ENCODE measurements around the gene OSBPL8. TPM values are rescaled to one million over a fixed set of nuclear protein-coding genes. Genes with fewer than 3 reads are reported as not detected.
"Not testable (repeated sequence)": the region's sequence is repeated elsewhere in the genome, so short reads cannot be mapped to it uniquely, and the experiment has no call there.

Gene OSBPL8
- polyA plus RNA-seq, 1 donor, result 24.9 TPM

GRCh38 chr12:76505050-76505449 lies 54.5 kb downstream of the OSBPL8 start:
- no peaks in the 10 kb centered on the region for H3K4me1 ChIP-seq (ENCODE audit: control insufficient read depth, insufficient read depth, low read length)
- no CpG with 5 or more reads among the region's 2 CpGs for WGBS (ENCODE audit: insufficient coverage, low lambda C conversion rate)
- DNase-seq, result no peak

DNA sequence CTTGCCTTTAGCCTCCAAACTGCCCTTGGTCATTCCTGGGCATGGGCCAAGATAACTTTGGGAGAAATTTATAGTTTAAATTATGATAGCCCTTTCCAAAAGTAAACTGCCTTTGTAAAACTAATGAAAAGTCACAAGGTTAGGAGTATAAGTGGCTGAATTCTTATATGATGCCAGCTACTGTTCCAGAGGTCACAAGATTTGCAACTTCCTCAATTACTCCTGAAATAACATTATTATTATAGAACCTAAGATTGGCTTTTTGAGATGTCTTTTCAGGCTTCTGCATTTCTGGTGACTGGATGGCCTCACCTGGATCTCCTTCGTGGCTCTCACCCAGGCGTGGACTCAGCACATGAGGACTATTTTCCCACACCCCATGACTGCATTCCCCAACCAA lies 55.0 kb downstream of the OSBPL8 start:
- Histone ChIP-seq H3K9me3 (ENCODE audit: control insufficient read depth, low read depth, low read length) (no peaks in the 10 kb centered on the region), H3K36me3 (ENCODE audit: control insufficient read depth, insufficient read depth, low read length) (no peaks in the 10 kb centered on the region), H3K27ac (ENCODE audit: low read length) (no peak overlapping the region), H3K4me3 (ENCODE audit: low read length) (no peak overlapping the region), H3K4me1 (ENCODE audit: control insufficient read depth, insufficient read depth, low read length) (no peaks in the 10 kb centered on the region), H3K27me3 (ENCODE audit: control insufficient read depth, insufficient read depth, low read length) (no peaks in the 10 kb centered on the region)
- WGBS (ENCODE audit: insufficient coverage, low lambda C conversion rate), result no CpG with 5 or more reads among the region's 2 CpGs
- no peak for DNase-seq

More at GRCh38 chr12:76505050-76505449, 54.5 kb downstream of the OSBPL8 start:
- H3K9me3 ChIP-seq (ENCODE audit: control insufficient read depth, low read depth, low read length), result no peaks in the 10 kb centered on the region
- no peaks in the 10 kb centered on the region for H3K27me3 ChIP-seq (ENCODE audit: control insufficient read depth, insufficient read depth, low read length)
- no peak overlapping the region for H3K27ac ChIP-seq (ENCODE audit: low read length)
- H3K36me3 ChIP-seq (ENCODE audit: control insufficient read depth, insufficient read depth, low read length), result no peaks in the 10 kb centered on the region
- H3K4me3 ChIP-seq (ENCODE audit: low read length), result no peak overlapping the region

DNA sequence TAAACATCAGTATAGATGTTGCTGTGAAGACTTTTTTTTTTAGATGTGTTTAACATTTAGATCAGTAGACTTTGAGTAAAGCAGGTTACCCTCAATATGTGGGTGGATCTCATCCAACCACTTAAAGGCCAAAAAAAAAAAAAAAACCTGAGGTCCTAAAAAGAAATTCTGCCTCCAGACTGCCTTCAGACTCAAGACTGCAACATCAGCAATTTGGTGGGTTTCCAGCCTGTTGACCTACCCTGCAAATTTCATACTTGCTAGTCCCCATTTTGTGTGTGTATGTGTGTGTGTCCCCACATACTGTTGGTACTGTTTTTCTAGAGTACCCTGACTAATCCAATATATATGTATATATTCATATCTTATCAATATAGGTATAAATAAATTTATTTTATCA lies 55.6 kb downstream of the OSBPL8 start:
- Histone ChIP-seq H3K4me3 (ENCODE audit: low read length) (no peak overlapping the region), H3K27ac (ENCODE audit: low read length) (no peak overlapping the region)

DNA sequence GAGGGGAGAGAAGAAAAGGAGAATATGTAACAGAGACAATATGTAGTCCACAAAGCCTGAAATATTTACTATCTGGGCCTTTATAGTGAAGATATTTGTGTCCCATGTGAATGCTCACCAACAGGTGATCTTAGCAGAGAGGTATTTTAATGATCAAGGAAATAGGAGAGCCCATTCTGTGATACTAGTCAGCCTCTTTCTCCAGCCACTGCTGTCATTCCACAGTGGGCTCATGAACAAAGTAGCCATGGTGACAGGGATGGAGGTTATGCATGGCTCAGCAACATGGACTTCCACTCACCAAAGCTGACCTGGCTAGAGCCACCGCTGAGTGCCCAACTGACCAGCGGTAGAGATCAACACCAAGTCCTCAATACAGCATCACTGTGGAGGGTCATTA lies 58.2 kb downstream of the OSBPL8 start:
- Histone ChIP-seq H3K9me3 (ENCODE audit: control insufficient read depth, low read depth, low read length) (no peaks in the 10 kb centered on the region), H3K36me3 (ENCODE audit: control insufficient read depth, insufficient read depth, low read length) (no peaks in the 10 kb centered on the region), H3K27me3 (ENCODE audit: control insufficient read depth, insufficient read depth, low read length) (no peaks in the 10 kb centered on the region), H3K4me3 (ENCODE audit: low read length) (no peak overlapping the region), H3K27ac (ENCODE audit: low read length) (no peak overlapping the region), H3K4me1 (ENCODE audit: control insufficient read depth, insufficient read depth, low read length) (no peaks in the 10 kb centered on the region)
- no CpG with 5 or more reads among the region's 2 CpGs for WGBS (ENCODE audit: insufficient coverage, low lambda C conversion rate)
- no peak for DNase-seq

More for the DNA sequence above, 55.6 kb downstream of the OSBPL8 start:
- H3K27me3 ChIP-seq (ENCODE audit: control insufficient read depth, insufficient read depth, low read length), result no peaks in the 10 kb centered on the region
- no peaks in the 10 kb centered on the region for H3K9me3 ChIP-seq (ENCODE audit: control insufficient read depth, low read depth, low read length)
- no peaks in the 10 kb centered on the region for H3K4me1 ChIP-seq (ENCODE audit: control insufficient read depth, insufficient read depth, low read length)
- H3K36me3 ChIP-seq (ENCODE audit: control insufficient read depth, insufficient read depth, low read length), result no peaks in the 10 kb centered on the region
- DNase-seq, result no peak

DNA sequence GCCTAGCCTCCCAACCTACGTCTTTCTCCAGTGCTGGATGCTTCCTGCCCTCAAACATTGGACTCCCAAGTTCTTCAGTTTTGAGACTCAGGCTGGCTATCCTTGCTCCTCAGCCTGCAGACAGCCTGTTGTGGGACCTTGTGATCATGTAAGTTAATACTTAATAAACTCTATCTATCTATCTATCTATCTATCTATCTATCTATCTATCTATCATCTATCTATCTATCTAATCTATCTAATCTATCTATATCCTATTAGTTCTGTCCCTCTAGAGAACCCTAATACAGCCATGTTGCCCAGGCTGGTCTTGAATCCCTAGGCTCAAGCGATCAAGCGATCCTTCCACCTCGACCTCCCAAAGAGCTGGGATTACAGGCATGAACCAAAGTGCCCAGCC lies 60.4 kb downstream of the OSBPL8 start:
- not testable (repeated sequence) for H3K27me3 ChIP-seq (ENCODE audit: control insufficient read depth, insufficient read depth, low read length); H3K36me3 ChIP-seq (ENCODE audit: control insufficient read depth, insufficient read depth, low read length); H3K27ac ChIP-seq (ENCODE audit: low read length); H3K9me3 ChIP-seq (ENCODE audit: control insufficient read depth, low read depth, low read length); H3K4me1 ChIP-seq (ENCODE audit: control insufficient read depth, insufficient read depth, low read length); H3K4me3 ChIP-seq (ENCODE audit: low read length); DNase-seq
- no CpG with 5 or more reads among the region's 4 CpGs for WGBS (ENCODE audit: insufficient coverage, low lambda C conversion rate)

DNA sequence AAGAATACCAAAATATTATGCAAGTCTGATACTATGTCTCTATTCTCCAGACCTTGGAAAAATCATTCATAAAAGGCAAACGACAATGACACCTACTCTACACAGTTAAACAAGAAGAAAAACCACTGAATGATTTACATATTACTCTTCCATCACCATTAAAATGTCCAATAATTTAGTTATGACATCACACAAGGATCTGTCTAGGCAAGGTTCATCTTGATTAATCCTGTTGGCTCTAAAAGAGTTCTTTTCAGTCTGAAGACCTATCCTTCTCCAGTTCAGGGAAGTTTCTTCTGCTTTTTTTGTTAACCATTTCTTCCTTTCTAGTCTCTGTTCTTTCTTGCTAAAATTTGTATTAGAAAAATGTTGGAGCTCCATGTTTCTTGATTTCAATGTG lies 64.0 kb downstream of the OSBPL8 start:
- H3K27me3 ChIP-seq (ENCODE audit: control insufficient read depth, insufficient read depth, low read length), result no peaks in the 10 kb centered on the region
- H3K9me3 ChIP-seq (ENCODE audit: control insufficient read depth, low read depth, low read length), result peaks cover 17% of the 10 kb centered on the region
- H3K4me3 ChIP-seq (ENCODE audit: low read length), result no peak overlapping the region
- no peak for DNase-seq
- peaks cover 3% of the 10 kb centered on the region for H3K36me3 ChIP-seq (ENCODE audit: control insufficient read depth, insufficient read depth, low read length)
- H3K27ac ChIP-seq (ENCODE audit: low read length), result no peak overlapping the region
- no peaks in the 10 kb centered on the region for H3K4me1 ChIP-seq (ENCODE audit: control insufficient read depth, insufficient read depth, low read length)
- 100% methylated on average over 1 of the region's 1 CpG for WGBS (ENCODE audit: insufficient coverage, low lambda C conversion rate)

DNA sequence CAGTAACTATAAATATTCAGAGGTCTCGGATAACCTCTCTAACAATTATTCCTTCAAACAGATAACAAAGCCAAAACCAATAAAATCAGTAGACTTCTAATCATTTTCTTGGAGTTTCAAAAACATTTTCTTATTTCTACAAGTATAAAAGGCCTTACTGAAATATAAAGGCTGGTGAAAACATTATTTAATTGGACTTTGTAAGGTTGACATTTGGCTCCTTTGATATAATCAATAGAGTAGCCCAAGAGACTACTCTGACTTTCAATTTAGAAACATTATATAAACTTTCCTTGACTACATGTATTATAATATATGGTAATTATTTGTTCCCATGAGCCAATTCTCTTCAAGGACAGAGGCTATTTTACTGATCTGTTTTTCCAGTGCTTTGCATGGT lies 68.3 kb downstream of the OSBPL8 start:
- no CpG with 5 or more reads among the region's 1 CpG for WGBS (ENCODE audit: insufficient coverage, low lambda C conversion rate)
- no peaks in the 10 kb centered on the region for H3K4me1 ChIP-seq (ENCODE audit: control insufficient read depth, insufficient read depth, low read length)
- peaks cover 17% of the 10 kb centered on the region for H3K9me3 ChIP-seq (ENCODE audit: control insufficient read depth, low read depth, low read length)
- H3K27me3 ChIP-seq (ENCODE audit: control insufficient read depth, insufficient read depth, low read length), result no peaks in the 10 kb centered on the region
- no peak for DNase-seq
- no peak overlapping the region for H3K27ac ChIP-seq (ENCODE audit: low read length)
- H3K36me3 ChIP-seq (ENCODE audit: control insufficient read depth, insufficient read depth, low read length), result peaks cover 3% of the 10 kb centered on the region
- no peak overlapping the region for H3K4me3 ChIP-seq (ENCODE audit: low read length)

DNA sequence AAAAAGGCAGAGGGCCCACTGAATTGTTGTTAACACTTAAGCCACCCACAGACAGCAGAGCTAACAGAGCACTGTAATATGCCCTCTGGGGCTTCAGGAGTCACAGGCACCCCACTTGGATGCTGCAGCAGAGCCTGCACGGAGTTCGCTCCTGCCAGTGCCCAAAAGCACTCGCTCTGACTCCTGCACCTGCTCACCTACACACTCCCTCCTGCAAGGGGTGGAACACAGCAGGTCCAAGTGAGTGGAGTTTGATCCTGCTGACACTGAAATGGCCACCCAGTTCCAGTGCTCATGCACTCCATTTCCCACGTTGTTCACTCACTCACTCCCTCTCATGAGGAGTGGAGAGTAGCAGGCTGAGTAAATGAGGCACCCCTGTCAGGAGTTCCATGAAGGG lies 68.8 kb downstream of the OSBPL8 start:
- no peak for DNase-seq
- Histone ChIP-seq H3K27ac (ENCODE audit: low read length) (no peak overlapping the region), H3K4me3 (ENCODE audit: low read length) (no peak overlapping the region), H3K4me1 (ENCODE audit: control insufficient read depth, insufficient read depth, low read length) (no peaks in the 10 kb centered on the region), H3K9me3 (ENCODE audit: control insufficient read depth, low read depth, low read length) (peaks cover 17% of the 10 kb centered on the region), H3K36me3 (ENCODE audit: control insufficient read depth, insufficient read depth, low read length) (peaks cover 3% of the 10 kb centered on the region), H3K27me3 (ENCODE audit: control insufficient read depth, insufficient read depth, low read length) (no peaks in the 10 kb centered on the region)
- WGBS (ENCODE audit: insufficient coverage, low lambda C conversion rate), result no CpG with 5 or more reads among the region's 4 CpGs

DNA sequence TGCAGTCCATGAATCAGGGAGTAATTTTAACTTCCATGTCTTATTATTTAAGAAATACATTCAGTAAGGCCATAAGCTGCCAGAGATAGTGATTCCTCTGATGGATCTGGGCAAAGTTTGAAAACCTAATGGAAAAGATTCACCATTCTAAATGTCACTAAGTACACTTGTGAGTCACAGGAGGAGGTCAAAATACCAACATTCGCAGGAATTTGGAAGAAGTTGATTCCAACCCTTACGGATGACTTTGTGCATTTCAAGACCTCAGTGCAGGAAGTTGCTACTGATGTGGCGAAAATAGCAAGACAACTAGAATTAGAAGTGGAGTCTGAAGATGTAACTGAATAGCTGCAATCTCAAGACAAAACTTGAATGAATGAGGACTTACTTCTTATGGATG lies 69.8 kb downstream of the OSBPL8 start:
- DNase-seq, result no peak
- H3K4me1 ChIP-seq (ENCODE audit: control insufficient read depth, insufficient read depth, low read length), result no peaks in the 10 kb centered on the region
- WGBS (ENCODE audit: insufficient coverage, low lambda C conversion rate), result 100% methylated on average over 1 of the region's 3 CpGs
- no peak overlapping the region for H3K27ac ChIP-seq (ENCODE audit: low read length)
- H3K9me3 ChIP-seq (ENCODE audit: control insufficient read depth, low read depth, low read length), result peaks cover 17% of the 10 kb centered on the region
- no peaks in the 10 kb centered on the region for H3K27me3 ChIP-seq (ENCODE audit: control insufficient read depth, insufficient read depth, low read length)
- H3K4me3 ChIP-seq (ENCODE audit: low read length), result no peak overlapping the region
- H3K36me3 ChIP-seq (ENCODE audit: control insufficient read depth, insufficient read depth, low read length), result peaks cover 3% of the 10 kb centered on the region

DNA sequence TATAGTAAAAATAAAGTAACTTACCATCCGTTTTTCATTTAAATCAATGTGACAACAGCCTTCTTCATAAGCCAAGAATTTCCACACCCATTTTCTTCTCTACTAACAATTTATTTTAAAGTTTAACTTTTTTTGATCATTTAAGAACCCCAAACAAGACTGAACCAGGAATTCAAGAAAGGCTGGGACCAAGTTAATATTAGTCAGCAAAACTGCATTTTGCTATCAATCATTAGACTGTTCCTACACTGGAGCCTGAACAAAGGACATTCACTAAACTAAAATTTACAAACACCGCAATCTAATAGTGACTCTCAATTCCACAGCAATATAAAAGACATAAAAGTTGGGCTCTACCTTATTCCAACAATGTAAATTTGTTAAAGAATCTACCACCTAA lies 73.6 kb downstream of the OSBPL8 start:
- no peak overlapping the region for H3K4me3 ChIP-seq (ENCODE audit: low read length)
- H3K9me3 ChIP-seq (ENCODE audit: control insufficient read depth, low read depth, low read length), result peaks cover 3% of the 10 kb centered on the region
- no peak for DNase-seq
- no peak overlapping the region for H3K27ac ChIP-seq (ENCODE audit: low read length)
- no CpG with 5 or more reads among the region's 2 CpGs for WGBS (ENCODE audit: insufficient coverage, low lambda C conversion rate)
- H3K4me1 ChIP-seq (ENCODE audit: control insufficient read depth, insufficient read depth, low read length), result no peaks in the 10 kb centered on the region
- no peaks in the 10 kb centered on the region for H3K27me3 ChIP-seq (ENCODE audit: control insufficient read depth, insufficient read depth, low read length)
- H3K36me3 ChIP-seq (ENCODE audit: control insufficient read depth, insufficient read depth, low read length), result peaks cover 3% of the 10 kb centered on the region

DNA sequence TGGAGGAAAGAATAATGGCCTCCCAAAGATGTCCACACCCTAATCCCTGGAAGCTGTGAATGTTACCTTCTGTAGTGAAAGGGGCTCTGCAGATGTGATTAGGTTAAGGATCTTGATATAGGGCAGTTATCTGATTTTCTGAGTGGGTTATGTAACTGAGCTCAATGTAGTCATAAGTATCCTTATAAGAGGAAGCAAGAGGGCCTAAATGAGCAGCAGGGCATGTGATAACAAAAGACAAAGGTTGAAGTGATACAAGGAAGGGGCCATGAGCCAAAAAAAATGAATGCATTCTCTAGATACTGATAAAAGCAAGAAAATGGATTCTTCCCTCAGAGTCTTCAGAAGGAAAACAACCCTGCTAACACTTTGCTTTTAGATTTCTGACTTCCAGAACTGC lies 78.8 kb downstream of the OSBPL8 start:
- no peaks in the 10 kb centered on the region for H3K4me1 ChIP-seq (ENCODE audit: control insufficient read depth, insufficient read depth, low read length)
- no peaks in the 10 kb centered on the region for H3K27me3 ChIP-seq (ENCODE audit: control insufficient read depth, insufficient read depth, low read length)
- DNase-seq, result no peak
- H3K36me3 ChIP-seq (ENCODE audit: control insufficient read depth, insufficient read depth, low read length), result no peaks in the 10 kb centered on the region
- no peaks in the 10 kb centered on the region for H3K9me3 ChIP-seq (ENCODE audit: control insufficient read depth, low read depth, low read length)
- no peak overlapping the region for H3K4me3 ChIP-seq (ENCODE audit: low read length)
- no peak overlapping the region for H3K27ac ChIP-seq (ENCODE audit: low read length)
